HG02798 (cell line): ENCODE measurements around the gene STX4.

Experiments
- ATAC-seq: cut with Tn5 transposase; IDR thresholded peaks from one replicate; pipeline ENCODE4 v1.9.1; 2021; ENCODE audit warnings: mild to moderate bottlenecking; ENCODE audit not compliant: unreplicated experiment, poor library complexity

The STX4 gene, protein sequence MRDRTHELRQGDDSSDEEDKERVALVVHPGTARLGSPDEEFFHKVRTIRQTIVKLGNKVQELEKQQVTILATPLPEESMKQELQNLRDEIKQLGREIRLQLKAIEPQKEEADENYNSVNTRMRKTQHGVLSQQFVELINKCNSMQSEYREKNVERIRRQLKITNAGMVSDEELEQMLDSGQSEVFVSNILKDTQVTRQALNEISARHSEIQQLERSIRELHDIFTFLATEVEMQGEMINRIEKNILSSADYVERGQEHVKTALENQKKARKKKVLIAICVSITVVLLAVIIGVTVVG

DNA sequence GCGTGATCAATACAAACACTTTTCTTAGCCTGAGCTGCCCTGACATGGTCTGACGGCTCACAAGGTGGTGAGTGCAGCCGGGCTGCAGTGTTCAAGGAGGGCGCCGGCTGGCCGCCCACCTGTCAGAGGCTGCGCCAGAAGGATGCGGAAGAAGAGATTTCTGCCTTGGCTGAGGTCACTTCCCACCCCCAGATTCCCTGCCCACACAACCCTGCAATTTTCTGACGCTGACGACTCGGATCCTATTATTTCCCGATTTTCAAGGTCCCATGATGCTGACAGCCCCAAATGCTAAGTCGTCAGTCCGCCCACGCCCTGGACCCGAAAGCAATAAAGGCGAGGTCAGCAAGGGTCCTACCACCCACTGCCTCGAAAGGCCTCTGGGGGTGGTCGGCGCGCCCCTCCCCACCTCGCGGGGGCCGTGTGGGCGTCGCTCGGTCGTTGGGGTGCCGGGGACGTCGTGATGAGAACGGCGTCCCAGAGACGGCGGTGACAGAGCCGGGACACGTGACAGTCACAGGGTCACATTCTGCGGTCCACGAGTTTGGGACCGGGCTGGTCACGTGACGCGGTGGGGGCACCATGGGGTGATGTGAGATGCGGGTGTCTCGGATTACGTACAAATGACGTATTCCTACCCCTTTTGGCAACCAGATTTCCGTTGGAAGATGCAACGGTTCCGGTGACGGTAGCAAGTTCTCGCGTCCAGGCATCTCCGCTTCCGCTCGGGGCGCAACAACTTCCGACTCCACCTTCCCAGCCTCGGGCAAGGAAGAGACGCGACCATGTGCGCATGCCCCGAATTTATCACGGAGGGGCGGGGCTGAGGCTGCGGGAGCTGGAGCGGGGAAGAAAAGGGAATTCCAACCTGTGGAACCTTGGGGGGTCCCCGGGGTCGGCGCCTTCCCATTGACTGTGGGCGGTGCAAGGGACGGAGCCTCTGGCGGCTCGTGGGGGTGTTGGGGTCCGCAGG, at the start of gene STX4:
TSS of gene STX4 (plus strand) at position 823 of the 973 bp plus-strand sequence. CDS start 248 bp downstream, outside the sequence.
- ATAC-seq, result peak; percentile 85

DNA sequence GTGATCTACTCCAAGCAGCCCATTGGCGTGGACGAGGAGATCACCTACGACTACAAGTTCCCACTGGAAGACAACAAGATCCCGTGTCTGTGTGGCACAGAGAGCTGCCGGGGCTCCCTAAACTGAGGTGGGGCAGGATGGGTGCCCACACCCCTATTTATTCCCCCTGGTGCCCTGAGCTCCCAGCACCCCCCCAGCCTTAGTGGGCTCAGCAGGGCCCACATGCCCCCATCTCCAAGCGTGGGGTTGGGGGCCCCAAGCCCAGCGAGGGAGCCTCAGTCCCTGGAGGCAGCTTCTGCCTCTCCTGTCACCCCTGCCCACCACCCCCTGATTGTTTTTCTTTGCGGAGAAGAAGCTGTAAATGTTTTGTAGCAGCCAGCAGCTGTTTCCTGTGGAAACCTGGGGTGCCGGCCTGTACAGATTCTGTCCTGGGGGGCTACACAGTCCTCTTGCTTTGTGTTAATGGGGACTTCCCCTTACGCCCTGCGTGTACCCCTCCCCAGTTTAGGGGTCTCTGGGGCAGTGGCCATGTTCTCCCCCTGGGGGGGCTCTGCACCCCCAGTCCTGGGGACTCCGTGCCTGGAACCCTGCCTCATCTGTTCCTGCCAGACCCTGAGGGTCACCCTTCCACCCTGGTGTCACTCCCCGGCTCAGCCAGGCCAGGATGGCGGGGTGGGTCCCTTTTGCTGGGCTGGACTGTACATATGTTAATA, 49.3 kb upstream of the STX4 start:
- ATAC-seq, result no peak

DNA sequence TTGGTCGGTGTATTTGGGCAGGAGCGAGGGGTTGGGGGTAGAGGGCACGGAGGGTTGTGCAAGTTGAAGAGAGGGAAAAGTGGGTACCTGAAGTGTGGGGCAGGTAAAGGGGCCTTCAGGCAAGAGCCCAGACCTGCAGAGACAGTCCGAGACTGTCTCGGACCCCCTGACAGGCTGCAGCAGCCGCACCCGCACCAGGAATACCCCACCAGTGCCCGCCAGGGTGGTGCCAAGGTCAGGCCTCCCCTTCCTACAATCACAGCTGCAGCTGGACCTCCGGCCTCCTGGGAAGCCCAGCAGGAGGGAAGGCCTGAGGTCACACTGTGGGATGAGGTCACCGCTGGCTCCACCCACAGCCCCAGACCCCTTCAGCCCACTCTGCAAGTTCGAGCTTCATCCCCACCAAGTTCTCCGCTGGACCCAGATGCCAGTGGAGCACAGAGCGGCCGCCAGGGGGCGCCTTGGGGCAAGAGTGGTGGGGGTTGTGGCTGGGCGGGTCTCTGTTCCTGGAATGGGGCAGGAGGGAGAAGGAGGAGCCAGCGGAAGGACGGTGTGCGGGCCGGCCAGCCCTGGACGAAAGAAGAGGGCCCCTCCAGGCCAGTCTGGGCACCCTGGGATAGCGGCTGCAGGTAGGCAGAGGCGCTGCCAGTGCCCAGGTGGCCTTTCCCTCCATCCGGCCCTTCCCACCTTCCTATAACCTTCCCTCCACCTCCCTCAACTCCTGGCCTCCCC, 48.5 kb upstream of the STX4 start, which contains the start of gene HSD3B7:
TSS of gene HSD3B7 (plus strand) at position 539 of the 732 bp plus-strand sequence. CDS start 452 bp downstream, outside the sequence.
- ATAC-seq, result peak; percentile 58

DNA sequence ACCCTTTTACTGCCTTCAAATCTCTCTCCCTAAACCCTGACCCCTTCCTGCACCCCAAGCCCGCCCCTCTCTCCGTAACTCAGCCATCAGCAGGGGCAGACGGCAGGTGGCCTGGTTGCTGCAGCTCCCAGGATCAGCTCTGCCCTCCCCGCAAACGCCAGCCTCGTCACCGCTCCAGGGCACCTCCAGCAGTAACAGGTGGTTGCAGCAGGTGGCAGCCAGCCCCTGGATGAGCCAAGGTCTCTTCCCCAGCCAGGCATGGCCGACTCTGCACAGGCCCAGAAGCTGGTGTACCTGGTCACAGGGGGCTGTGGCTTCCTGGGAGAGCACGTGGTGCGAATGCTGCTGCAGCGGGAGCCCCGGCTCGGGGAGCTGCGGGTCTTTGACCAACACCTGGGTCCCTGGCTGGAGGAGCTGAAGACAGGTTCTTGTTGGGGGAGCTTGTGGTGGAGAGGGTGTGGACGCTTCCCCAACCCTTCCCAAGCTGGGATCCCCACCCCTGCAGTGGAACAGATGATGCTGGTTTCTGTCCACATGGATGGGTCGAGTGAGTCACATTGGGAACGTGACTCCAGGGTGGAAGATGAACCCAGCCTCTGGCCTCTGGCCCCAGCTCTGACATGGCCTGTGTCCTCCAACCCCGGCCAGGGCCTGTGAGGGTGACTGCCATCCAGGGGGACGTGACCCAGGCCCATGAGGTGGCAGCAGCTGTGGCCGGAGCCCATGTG, 47.8 kb upstream of the STX4 start:
- no peak for ATAC-seq

- no peak for ATAC-seq
Measured at GRCh38 chr16:30986129-30986991, 47.0 kb upstream of the STX4 start.

DNA sequence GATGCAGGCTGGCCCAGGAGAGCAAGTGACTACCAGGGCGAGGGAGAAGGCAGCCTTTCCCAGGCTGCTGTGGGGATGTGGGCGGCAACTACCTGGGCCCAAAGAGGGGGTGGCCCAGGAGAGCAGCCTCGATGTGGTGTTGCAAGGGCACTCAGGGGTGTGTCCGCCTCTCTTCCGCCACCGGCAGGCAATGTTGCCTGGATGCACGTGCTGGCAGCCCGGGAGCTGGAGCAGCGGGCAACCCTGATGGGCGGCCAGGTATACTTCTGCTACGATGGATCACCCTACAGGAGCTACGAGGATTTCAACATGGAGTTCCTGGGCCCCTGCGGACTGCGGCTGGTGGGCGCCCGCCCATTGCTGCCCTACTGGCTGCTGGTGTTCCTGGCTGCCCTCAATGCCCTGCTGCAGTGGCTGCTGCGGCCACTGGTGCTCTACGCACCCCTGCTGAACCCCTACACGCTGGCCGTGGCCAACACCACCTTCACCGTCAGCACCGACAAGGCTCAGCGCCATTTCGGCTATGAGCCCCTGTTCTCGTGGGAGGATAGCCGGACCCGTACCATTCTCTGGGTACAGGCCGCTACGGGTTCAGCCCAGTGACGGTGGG, 45.7 kb upstream of the STX4 start:
- no peak for ATAC-seq

DNA sequence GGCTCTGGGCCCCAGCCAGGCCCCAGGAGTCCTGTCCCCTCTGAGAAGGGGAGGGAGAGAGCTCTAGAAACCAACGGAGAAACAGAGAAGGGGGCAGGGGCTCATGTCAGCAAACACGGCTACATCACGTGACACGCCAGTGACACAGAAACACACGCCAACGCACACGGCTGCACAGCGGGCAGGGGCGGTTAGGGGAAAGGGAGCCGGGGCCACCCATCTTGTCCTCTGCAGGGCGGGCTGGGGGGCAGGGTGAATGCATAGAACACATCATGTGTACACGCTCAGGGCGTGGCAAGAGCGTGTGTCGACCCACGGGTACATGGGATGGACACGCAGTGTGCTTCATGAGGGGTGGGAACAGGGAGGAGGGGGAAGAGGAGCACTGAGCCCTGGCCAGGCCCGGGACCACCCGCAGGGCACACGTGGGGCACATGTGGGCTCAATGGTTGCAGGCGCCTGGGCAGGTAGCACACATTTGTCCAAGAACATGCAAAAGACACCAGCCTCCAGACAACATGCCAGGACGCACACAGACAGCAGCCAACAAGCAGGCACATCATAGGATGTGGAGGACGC, 43.8 kb upstream of the STX4 start:
- ATAC-seq, result no peak

DNA sequence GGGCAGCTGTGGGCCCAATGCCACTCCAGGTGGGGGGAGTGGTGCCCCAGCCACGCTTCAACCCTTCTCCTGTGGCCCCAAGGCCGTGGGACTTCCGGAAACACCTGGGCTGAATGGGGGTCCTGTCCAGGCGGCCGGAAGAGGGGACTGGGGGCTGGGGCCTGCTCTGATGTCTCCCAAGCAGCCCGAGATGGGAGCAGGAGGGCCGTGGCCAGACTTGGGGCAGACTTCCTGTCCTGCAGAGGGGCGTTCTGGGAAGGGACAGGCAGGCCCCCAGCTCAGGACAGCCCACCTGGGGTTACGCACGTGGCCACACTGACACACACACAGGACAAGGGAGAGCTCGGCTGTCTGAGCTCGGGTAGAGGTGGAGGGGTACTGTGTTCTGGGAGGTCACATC, 43.3 kb upstream of the STX4 start:
- no peak for ATAC-seq

DNA sequence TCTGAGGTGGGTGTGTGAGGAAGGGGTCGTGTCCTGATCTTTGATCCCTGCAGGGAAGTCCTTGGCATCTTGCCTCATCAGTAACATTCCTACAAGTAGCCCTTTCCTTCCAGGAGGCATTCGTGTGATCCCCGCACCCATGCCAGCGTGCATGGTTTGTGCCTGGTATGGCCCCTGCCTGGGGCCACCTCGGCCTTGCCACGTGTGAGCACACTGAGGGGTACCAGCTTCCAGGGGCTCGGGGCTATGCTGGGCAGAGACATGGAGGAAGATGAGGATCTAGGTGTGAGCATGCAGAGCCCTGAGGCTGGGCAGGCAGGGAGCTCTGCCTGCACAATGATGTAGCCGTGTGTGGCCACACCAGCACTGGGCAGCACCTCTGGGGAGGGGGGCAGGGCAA, 42.3 kb upstream of the STX4 start:
- ATAC-seq, result no peak

- no peak for ATAC-seq
Measured at GRCh38 chr16:30992276-30992780, 41.0 kb upstream of the STX4 start.

DNA sequence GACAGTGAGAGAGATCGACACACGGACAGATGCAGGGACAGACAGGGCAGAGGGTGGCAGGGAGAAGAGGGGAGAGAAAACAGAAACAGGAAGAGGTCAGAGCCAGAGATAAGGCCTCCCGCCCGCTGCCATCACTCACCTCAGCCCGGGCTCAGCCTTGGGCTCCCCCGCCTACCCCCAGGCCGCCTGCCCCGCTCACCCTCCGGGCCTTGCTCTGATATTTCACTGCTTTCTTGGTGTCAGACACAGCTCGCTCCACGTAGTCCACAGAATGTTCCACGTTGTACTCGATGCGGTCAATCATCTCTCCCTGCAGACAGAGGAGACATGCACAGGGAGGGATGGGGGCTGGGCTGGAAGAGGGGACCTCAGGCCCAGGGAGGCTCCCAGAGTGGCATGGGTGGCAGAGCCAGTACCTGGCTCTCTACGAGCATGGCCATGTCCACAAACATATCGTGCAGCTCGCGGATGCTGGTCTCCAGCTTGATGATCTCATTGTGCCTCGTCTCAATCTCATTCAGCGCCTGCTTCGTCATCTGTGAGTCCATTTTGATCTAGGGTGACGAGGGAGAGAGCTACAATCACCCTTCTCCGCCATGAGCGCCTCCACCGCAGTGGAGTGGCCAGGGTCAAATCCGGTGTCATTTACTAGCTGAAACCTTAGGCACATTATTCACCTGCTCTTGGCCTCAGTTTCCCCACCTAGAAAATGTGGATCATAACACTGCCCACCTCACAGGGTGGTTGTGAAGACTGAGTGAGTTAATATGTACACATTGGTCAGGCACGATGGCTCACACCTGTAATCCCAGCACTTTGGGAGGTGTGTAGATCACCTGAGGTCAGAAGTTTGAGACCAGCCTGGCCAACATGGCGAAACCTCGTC, 40.2 kb upstream of the STX4 start:
- ATAC-seq, result no peak

- ATAC-seq, result no peak
Measured at GRCh38 chr16:30995927-30996323, 37.4 kb upstream of the STX4 start.

DNA sequence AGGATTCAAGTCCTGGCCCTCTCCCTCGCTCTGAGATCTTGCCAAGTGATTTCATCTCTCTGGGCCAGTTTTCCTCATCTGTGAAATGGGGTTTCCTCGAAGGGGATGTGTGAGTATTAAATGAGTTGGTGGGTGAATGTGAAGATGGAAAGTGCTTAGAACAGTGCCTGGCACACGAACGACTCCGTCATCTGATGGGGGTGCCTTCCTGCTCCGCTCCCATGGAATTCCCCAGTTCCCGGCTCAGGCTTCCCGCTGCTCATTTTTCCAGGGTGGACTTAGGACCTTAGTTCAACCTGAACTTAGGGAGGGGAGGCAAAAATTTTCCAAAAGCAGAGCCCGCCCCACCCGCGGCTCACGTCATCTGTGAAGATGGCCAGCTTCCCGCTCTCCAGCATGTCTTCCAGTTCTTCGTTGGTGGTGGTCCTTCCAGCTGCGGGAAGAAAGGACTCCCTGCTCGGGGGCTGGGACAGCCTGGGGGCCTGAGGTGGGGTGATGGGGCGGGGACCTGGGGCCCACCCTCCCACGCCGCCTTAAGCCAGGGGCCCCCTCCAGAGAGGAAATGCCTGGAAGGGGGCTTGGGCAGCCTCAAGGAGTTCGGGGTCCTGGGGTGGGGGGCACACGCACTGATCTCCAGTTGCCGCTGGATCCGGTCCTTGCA, 36.9 kb upstream of the STX4 start:
- peak; percentile 18 for ATAC-seq

DNA sequence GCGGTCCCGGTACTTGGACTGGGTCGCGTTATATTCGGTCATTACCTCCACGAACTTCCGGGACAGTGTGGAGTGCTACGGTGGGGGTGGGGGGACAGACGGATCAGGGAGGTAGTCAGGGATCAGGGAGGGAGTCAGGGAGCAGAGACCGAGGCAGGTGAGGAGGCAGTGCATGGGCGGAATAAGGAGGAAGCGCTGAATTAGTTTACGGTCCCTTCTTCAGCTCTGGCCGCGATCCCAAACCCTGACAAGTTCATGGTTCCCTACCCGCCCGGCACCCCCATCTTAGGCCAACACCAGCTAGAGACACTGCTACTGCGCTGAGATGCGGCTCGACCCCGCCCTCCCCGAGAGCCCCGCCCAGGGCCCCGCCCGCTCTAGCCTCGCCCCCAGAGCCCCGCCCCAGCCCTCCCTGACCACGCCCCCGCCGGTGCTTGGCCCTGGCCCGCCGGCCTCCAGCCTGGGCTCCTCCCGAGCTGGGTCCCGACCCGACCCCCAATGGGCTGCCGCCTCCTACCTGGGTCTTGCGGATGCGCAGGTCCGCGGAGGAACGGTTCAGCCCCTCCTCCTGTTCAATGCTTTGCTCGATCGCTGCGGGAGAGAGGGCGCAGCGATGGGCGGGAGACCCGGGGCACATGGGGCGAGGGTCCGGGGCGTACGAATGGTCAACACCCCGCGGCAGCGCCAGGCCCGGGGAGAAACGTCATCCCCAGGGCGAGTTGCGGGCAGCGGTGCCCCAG, 36.2 kb upstream of the STX4 start:
- ATAC-seq, result peak; percentile 81
